Measurements from ENCODE around the gene NPPB. TPM values are rescaled to one million over a fixed set of nuclear protein-coding genes. Genes with fewer than 3 reads are reported as not detected.
A peak's percentile ranks its signal among the peaks of the same experiment; 100 is the strongest.

The NPPB gene
- total and polyA plus RNA-seq, 9 of the 15 experiments (the other 6 are each of a cell fraction or from before 2014, with no cell fraction given) = not detected

DNA sequence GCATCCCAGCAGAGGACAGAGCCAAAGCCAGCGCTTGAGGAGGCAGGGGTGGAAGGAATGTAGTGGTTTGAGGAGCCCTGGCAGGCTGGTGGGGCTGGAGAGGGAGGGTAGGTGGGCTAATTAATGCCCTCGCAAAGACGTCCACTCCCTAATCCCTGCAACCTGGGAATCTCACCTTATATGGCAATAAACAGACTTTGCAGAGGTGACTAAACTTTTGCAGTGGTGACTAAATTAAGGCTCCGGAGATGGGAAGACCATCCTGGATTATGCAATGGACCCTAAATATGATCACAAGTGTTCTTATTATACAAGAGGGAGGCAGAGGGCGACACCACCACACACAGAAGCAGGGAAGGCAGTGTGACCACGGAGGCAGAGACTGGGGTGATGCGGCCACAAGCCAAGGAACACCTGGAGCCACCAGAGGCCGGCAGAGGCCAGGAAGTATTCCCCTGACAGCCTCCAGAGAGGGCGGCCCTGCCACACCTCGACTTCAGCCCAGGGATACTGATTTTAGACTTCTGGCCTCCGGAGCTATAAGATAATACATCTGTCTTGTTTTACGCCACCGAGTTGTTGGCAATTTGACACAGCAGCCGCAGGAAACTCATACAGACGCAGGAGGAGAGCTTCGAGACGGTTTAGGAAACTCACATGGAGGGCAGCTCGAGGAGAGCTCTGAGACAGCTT is 23.1 kb upstream of the NPPB start (continued):
- TF ChIP-seq PATZ1 (CRISPR knock-in tag; IDR thresholded peaks at IDR 0.05; ENCODE audit: borderline replicate concordance) (no peak), MECOM (CRISPR knock-in tag; IDR thresholded peaks at IDR 0.05) (no peak), ESRRB (CRISPR knock-in tag; IDR thresholded peaks at IDR 0.05; ENCODE audit: borderline replicate concordance) (no peak), MYC (IDR thresholded peaks at IDR 0.05; ENCODE audit: low read depth, low read length) (0 out of 2 replicates have a peak, but pooled peaks have one; percentile 30), MYC (CRISPR knock-in tag; IDR thresholded peaks at IDR 0.05; ENCODE audit: borderline replicate concordance, low read depth) (no peak), EGR1 (conservative IDR thresholded peaks at IDR 0.05) (no peak), PRPF4 (IDR thresholded peaks at IDR 0.05; ENCODE audit: insufficient read depth, low read depth, low read length, poor library complexity, severe bottlenecking) (no peak), PTBP1 (IDR thresholded peaks at IDR 0.05; ENCODE audit: low read depth, low read length) (0 out of 2 replicates have a peak, but pooled peaks have one; percentile 26), RBM17 (IDR thresholded peaks at IDR 0.05; ENCODE audit: borderline replicate concordance, low read depth, low read length) (no peak), CREB3L1 (IDR thresholded peaks at IDR 0.05; ENCODE audit: borderline replicate concordance, low read depth) (no peak), ZEB2 (IDR thresholded peaks at IDR 0.05) (no peak), ZZZ3 (IDR thresholded peaks at IDR 0.05) (no peak), JUNB (CRISPR knock-in tag; conservative IDR thresholded peaks at IDR 0.05) (no peak), SAFB (IDR thresholded peaks at IDR 0.05; ENCODE audit: borderline replicate concordance, low read depth, low read length) (no peak), RFX5 (IDR thresholded peaks at IDR 0.05; ENCODE audit: low read depth, low read length) (no peak), ARNT (IDR thresholded peaks at IDR 0.05) (no peak), KDM1A (IDR thresholded peaks at IDR 0.05) (peak in 1 of 2 experiments; percentile 57; a peak in 2 of 4 replicates), ZNF592 (IDR thresholded peaks at IDR 0.05) (peak; percentile 1)
- TF ChIP-seq, protein P1, sequence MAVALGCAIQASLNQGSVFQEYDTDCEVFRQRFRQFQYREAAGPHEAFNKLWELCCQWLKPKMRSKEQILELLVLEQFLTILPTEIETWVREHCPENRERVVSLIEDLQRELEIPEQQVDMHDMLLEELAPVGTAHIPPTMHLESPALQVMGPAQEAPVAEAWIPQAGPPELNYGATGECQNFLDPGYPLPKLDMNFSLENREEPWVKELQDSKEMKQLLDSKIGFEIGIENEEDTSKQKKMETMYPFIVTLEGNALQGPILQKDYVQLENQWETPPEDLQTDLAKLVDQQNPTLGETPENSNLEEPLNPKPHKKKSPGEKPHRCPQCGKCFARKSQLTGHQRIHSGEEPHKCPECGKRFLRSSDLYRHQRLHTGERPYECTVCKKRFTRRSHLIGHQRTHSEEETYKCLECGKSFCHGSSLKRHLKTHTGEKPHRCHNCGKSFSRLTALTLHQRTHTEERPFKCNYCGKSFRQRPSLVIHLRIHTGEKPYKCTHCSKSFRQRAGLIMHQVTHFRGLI (CRISPR knock-in tag; IDR thresholded peaks at IDR 0.05) = no peak

Data from K562 (cell line).